ENCODE data around the gene HPCAL1.

Gene HPCAL1

DNA sequence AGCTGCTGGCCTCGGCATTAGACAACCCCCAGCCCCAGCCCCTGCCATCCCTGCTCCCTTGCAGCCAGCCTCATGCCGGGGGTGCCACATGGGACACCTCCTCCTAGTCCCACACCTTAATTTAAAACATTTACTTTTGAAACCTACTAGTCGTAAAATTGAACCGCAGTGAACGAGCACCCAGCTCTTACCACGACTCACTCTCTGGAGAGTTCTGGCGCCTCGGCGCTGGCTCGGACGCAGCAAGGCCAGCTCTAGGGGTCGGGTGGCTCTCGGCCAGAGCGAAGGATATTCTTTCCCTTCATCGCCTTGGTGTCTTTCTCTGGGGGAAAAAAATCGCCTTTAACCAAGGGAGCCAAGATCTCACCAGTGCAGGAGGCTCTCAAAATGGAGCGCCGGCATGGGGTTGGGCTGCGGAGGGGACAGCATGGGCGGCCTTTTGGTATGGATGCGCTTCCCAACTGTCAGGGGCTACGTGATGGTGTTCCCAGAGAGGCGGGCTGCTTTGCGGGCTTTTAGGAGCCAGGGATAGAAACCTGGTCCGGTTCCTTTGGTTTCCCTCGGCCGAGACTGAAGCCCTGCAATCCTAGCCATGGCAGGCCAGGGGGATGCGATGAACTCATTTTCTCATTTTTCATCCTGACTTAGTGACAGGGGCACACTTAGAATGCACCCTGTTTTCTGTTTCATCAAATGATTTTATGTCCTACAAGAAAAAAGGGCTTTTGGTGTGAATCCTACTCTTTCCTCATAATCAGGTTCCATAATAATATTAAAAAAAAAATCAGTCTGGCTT lies 2.0 kb downstream of the HPCAL1 start:
- no peak for DNase-seq

DNA sequence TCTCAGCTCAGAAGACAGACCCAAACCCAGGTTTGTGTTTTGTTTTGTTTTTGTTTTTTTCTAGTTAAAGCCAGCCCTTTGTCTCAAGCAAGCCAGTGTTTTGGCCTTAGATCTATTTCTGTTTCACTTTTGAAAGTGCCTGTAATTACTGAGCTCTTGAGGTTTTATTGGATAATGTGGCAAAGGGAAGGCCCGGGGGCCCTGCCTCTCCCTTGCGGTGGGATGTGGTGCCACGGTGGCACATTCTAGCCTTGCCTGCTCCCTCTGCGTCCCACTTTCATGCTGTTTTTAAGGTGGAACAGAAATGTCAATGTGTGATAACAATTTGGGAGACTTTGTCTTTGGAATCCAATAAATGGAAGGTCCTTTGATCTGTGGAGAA lies 2.5 kb downstream of the HPCAL1 start:
- peak; percentile 78 for DNase-seq

DNA sequence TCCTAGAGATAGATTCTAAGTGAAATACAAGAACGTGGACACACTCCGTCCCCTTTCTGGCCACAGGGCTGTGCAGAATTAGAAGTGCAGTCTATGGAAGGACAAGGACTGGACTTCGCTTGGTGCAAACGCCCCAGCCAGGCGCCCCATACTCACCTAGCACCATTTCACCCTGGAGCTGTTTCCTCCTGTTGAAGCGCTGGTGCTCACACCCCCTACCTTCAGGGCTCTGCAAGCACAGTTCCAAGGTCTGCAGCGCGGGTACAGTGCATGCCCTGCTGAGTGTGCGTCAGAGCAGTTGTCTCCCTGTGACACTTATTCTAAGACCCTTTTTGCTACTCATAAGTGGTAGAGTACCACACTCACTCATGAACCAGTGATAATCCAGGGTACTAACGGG lies 3.0 kb downstream of the HPCAL1 start:
- DNase-seq: peak; percentile 70

DNA sequence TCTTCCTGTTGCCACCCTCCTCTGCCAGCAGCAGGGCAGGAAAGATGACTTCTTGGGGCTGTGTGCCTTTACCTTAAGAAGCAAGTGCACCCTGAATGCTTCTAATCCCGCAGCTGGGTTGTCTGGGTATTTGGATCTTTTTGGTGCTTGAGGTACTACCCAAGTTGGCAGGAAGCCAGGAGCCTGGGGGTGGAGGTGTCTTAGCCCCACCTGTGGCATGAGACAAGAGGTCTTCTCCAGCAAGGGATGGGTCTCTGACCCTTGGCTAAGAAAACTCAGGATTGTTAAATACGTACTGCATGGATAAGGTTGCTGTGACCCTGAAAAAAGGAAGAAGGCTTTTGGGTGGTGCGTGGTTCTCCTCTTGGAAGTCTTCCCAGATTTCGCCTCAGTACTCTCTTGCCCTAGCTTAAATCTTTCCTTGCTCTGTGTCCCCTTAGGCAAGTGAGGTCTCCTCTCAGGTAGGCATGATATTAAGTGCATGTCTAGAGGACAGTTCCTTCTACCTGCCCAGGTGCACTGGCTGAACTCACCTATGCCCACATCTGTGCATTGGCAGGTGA lies 4.3 kb downstream of the HPCAL1 start:
- no peak for DNase-seq

DNA sequence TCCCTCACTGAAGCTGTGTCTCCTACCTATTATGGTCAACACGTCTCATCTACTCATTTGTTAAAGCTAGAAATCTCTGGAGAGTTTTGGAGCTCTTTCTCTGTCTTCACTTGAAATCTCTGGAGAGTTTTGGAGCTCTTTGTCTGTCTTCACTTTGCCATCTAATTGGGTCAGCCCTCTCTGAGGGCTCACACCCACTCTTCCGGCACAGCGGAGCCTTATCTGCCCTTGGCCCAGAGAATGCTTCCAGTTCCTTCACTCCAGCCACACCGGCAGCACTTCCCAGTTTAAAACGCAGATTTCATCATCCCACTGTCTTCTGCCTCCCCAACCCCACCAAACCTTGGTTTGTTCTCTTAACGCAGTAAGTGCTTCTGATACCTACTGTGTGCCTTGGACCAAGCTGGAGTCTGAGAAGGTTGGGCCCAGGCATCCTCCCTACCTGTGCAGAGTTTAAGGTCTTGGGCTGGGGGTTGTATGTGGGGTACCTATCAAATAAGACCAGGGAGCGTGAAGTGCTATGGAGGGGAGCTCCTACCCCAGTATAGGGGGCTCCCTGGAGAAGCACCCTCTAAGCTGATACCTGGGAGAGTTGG lies 5.0 kb downstream of the HPCAL1 start:
- no peak for DNase-seq

DNA sequence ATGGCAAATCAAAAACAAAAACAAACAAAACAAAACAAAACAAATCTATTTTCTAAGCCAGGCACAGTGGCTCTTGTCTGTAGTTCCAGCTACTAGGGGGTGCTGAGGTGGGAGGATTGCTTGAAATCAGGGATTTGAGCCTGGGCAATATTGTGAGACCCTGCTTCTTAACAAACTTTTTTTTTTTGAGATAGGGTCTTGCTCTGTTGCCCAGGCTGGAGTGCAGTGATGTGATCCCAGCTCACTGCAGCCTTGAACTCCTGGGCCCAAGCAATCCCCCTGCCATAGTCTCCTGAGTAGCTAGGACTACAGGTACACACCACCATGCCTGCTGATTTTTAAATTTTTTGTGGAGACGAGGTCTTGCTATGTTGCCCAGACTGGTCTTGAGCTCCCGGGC lies 6.2 kb downstream of the HPCAL1 start:
- no peak for DNase-seq

DNA sequence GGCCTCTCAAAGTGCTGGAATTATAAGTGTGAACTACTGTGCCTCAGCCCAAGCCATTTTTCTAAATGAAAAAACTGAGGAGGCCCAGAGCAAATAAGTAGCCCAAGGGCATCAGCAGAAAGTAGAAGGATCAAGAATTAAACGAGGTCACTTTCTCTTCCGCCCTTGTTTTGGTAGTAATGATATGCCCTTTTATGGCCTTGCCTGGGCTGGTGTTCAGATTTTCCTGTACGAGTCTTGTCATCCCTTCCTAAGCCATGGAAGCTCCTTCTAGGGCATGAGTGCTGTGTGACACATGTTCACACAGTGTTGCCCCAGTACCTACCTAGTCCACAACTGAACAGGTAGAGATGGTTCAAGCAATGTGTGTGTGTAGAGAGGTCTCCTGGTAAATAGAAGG lies 6.6 kb downstream of the HPCAL1 start:
- no peak for DNase-seq

DNA sequence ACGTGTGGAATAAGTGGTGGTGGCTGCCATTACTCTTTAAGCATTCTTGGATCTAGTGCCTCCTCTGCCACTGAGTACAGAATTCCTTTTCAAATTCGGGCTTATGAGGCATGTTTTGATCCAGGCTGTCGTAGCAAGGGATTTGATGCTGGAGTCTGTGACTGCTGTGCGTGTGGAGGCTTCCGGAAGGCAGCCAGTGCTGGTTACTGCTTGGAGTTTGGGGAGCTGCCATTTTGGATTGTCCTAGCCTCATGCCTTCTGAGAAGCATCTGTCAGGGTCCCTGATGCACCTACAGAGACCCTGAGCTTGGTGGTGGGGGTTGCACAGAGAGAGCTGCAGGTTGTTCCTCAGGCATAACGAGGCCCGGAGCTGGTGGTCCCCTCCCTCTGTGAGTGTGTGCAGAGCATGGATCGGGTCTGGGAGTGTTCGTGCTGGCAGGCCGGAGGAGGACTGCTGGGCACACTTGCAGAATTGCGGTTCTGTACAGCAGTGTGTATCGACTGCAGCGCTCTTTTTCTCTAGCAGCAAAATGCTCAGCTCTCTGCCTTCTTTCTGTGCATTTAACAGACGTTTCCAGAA lies 7.7 kb downstream of the HPCAL1 start:
- no peak for DNase-seq

DNA sequence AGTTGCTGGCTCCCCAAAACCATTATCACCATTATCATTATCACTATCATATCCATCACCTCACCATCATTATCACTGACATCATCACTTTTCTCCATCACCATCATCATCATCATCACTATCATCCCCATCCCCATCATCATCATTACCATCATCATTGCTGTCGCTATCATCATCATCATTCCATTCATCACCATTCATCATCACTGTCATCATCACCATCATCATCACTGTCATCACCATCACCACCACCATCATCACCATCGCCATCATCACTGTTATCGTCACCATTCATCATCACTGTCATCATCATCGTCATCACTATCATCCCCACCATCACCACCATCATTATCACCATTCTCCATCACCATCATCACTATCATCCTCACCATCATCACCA lies 9.0 kb downstream of the HPCAL1 start:
- no peak for DNase-seq

DNA sequence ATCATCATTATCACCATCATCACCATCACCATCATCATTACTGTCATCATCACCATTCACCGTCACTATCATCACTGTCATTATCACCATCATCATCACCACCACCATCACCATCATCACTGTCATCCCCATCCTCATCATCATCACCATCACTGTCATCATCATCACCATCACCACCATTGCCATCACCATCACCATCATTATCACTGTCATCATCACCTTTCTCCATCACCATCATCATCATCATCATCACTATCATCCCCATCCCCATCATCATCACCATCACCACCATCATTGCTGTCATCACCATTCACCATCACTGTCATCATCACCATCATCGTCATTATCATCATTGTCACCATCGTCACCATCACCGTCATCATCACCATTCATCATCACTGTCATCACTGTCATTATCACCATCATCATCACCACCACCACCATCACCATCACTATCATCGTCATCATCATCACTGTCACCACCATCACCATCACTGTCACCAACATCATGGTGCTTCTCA lies 9.8 kb downstream of the HPCAL1 start:
- DNase-seq: no peak

DNA sequence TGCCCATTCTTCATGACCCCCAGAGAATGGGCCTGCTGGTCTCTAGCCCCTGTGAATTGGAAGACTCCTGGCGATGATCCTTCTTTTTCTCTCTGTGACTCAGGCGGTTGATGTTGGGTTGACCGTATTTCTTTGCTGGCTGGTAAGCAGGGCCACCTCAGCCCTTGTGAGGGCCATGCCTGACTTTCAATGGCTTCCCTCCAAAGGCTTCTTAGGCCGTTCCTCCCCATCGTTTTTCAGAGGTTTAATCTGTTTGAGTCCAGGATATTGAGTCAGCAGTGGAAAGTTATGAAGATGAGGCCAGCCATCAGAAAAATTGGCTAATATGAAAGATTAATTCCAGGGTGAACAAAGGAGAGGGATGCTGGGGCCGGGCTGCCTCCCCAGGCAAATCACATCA lies 13.6 kb downstream of the HPCAL1 start:
- DNase-seq: no peak

DNA sequence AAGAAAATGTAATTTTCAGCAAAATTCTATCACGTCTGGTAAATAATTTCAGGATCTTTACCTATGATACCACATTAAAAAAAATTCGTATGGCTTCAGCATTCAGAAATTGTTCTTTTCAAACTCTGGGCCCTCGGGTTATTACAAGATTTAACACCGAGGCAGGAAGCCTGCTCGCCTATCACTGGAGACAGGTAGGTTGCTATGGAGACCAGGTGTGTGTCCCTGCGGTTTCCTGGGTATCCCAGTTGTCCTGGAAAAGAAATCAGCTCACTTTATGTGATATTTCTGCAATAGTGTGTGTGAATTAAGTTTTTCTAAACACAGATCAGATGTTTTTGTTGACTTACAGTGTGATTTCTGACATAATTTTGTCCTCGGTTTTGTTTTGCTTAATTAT lies 14.2 kb downstream of the HPCAL1 start:
- DNase-seq: no peak

DNA sequence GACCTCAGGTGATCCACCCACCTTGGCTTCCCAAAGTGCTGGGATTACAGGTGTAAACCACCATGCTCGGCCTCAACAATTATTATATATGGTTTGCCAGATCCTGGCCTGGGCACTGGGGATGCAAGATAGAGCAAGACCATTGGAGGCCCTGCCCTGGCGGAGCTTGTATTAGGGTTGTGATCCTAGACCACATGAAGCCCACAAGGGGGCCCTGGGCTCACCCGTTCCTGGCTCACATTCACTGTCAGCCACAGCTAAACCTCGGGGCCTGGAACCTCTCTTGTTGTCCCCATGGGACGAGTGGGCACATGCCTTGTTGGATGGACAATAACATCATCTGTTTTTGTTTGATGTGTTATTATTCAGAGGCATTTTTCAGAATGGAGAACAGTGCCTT lies 14.9 kb downstream of the HPCAL1 start:
- DNase-seq: no peak

DNA sequence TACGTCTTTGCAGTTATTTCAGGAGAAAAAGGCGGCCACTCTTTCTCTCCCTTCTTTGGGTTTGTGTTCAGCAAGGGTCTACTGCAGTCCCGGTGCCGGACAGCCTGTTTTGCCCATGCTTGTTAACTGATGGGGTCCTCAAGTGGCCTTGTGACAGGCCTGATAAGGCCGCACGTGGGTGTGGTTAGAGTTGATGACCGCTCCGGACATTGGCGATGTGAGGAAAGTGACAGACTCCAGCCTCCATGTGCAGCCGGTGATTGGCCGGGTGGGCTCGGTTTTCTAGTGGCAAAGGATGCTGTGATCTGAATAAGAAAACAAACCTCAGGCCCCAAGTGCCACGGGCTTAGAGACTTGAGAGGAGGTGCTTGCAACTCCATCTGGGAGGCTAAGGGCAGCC lies 15.6 kb downstream of the HPCAL1 start:
- no peak for DNase-seq

DNA sequence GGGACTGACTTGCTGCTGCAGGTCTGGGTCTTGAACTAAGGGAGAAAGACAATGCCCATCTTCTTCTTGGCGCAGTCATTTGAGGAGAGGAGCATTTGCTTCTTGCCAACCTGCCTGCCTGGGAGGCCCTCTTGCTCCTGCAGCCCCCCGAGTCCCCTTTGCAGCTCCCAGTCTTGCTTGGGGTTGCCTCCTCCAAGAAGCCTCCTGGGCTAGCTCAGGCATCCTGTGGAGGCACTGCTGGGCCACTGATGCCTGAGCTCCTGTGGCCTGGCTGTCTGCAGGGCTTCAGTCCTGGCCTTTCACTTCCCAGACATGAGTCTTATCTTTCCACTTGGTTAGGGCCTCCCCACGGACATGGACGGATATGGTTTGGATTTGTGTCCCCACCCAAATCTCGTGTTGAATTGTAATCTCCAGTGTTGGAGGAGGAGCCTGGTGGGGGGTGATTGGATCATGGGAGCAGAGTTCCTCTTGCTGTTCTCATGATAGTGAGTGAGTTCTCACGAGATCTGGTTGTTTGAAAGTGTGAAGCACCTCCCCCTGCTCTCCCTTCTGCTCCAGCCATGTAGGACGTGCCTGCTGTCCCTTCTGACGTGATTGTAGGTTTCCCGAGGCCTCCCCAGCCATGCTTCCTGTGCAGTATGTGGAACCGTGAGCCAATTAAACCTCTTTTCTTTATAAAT lies 17.3 kb downstream of the HPCAL1 start:
- DNase-seq: no peak

DNA sequence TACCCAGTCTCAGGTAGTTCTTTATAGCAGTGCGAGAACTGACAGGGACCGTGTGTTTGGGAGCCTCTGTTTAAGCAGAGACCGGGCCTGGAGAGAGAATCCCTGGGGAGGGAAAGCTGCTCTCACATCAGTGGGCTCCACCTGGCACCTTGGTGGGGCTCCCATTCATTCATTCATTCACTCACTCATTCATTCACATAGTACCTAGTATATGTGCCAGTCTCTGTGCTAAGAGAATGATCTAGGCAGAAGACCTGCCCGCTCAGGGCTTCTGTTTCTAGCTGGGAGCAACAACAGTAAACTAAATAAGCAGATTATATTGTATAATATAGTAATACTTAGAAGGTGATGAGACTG lies 17.8 kb downstream of the HPCAL1 start:
- no peak for DNase-seq

DNA sequence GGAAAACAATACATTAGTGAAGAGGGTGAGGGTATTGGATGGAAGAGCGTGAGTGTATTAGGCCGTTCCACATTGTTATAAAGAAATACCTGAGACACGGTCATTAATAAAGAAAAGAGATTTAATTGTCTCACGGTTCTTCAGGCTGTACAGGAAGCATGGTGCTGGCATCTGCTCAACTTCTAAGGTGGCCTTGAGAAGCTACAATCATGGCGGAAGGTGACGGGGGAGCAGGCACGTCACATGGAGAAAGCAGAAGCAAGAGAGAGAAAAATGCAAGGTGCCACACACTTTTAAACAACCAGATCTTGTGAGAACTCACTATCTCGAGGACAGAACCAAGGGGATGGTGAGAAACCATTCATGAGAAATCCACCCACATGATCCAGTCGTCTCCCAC lies 18.2 kb downstream of the HPCAL1 start:
- DNase-seq: no peak

DNA sequence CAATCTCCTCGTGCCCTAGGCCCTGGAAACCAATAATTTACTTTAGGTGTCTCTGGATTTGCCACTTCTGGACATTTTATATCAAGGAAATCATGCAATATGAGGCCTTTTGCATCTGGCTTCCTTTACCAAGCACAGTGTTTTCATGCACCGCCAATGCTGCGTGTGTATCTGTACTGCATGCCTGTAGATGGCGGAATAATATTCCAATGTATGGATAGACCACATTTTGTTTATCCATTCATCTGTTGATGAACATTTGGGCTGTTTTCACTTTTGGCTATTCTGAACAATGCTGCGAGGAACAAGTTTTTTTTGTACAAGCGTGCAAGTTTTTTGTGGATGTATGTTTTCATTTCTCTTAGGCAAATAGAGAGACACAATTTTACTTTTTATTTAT lies 18.9 kb downstream of the HPCAL1 start:
- DNase-seq: no peak

DNA sequence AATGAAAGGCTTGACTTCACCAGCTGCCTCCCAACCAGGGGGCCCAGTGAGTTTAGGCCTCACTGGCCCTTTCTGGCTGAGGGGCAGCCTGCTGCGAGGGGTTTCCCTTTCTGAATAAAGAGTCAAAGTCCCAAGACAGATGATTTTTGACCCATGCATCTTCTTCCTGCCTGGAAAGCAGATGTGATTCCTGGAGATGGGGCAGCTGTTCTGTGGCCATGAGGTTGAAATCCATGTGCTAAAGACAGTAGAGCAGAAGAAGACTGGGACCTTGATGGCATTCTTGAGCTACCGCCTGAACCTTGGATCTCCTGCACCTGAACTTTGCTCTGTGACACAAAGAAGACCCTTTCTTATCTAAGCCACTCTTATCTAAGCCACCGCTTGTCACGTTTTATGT lies 19.8 kb downstream of the HPCAL1 start:
- no peak for DNase-seq

DNA sequence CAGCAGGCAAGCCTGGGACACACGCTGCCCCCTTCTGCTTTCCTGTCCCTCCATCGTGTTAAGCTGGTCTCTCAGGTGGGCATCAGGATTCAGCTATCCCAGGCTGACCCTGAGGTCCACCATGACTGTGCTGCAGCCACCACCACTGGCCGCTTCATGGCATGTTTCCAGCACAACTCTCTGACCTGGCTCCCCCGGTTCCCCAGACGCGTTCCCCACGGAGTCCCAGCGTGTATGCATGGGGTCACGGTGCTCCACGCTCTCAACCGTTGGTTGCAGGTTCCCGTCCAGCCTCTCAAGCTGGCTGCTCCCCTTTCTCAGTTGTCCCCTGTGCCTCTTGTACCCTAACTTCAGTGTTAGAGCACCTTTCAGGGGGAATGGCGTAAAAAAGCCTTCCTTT lies 20.3 kb downstream of the HPCAL1 start:
- no peak for DNase-seq

DNA sequence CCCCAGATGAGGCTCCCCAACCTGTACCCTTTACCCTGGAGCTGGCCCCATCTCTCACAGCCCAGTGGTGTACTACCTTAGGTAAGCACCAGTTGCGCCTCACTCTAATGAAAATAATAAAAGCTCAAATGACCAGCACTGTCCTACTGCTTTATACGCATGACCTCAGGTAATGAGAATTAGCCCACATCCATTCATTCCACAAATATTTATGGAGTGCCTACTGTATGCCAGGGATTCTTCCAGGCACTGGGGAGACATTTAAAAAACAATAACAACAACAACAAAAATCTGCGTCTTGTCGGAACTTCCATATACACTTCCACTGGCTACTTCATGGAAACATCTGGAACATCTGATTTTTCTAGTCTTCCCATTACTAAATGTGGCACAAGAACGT lies 20.8 kb downstream of the HPCAL1 start:
- DNase-seq: no peak

DNA sequence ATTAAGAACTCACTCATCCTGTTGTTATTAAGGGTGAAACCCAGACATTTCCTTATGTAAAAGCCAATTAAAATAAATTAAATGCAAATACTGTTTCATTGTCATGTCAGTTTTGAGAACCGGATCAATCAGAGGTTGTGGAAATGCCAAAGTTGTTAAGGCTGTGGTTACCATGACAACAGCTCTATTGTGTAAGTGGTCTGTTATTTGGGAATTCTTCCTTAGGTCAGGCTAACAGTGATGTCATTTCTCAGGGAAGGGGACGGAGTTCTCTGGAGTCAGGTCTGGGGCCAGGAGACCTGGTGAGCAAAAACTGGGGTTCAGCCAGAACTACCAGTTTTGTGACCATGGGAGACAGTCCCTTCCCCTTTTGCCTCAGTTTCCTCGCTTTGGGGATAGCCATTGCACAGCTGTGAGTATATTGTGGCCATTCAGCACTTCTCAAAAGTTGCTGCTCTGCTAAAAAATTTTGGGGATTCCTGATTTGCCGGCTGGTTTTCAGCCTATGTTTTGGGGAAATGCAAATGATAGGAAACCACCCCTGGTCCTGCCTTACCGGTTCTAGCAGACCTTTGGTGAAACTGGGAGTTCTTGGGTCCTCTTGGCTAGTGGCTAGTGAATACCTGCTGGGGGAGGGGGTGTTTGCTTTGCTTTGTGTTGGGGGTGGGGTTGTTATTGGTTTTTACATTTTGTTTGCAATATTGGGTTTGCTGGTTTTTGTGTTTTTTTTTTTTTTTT lies 21.6 kb downstream of the HPCAL1 start:
- DNase-seq: no peak

All from activated effector memory CD4-positive, alpha-beta T cell treated with anti-CD3 and anti-CD28 coated beads, Interleukin-2, amount 50 U/mL, for 16 hours (primary cell).